ENCODE results near the gene SLC25A51.

SLC25A51 gene

GRCh38 chr9:37936965-37937364, 33.0 kb upstream of the SLC25A51 start:
- TF ChIP-seq CTCF (IDR thresholded peaks at IDR 0.05; ENCODE audit: low read depth, low read length): no peak
- no peak overlapping the region for H3K4me3 ChIP-seq (ENCODE audit: low read depth, low read length)

DNA sequence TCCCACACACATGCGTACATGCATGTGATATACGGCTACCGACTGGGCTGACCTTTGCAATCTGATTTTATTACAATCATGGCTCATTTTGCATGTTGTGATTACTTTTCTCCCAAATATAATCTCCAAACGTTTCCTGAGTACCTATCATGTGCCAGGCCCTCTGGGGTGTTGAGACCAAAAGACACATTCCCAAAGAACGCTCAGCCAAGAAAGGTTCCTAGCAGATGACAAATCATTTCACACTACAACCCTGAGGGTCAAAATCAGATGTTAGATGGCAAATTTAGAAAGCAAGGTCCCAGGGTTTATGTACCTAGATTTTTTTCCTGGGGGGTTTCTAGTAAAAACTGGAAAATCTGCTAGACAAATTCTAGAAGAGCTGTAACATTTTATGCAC, 32.4 kb upstream of the SLC25A51 start:
- no peak for TF ChIP-seq CTCF (IDR thresholded peaks at IDR 0.05; ENCODE audit: low read depth, low read length)
- H3K4me3 ChIP-seq (ENCODE audit: low read depth, low read length): no peak overlapping the region

DNA sequence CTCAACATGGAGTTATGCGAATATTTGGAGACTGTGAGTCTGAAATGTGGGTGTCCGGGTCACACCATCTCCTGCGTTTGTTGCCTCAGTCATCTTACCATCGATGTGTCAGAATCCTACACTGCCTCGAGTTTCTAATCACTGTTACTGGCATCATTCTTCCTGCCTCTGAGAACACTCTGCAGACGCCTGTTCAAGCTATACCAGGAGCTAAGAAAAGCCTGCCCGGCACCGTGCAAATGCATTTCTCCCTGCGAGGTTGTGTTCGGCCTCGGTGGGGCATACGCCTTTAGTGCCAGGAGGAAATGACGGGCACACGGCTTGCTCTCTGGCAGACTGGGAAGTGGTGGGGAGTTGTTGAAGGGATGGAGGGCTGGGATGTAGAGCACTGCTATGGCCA, 31.2 kb upstream of the SLC25A51 start:
- no peak for TF ChIP-seq CTCF (IDR thresholded peaks at IDR 0.05; ENCODE audit: low read depth, low read length)
- no peak overlapping the region for H3K4me3 ChIP-seq (ENCODE audit: low read depth, low read length)

- TF ChIP-seq CTCF (IDR thresholded peaks at IDR 0.05; ENCODE audit: low read depth, low read length): no peak
- no peak overlapping the region for H3K4me3 ChIP-seq (ENCODE audit: low read depth, low read length)
Measured at GRCh38 chr9:37931592-37931991, 27.7 kb upstream of the SLC25A51 start.

- no peak overlapping the region for H3K4me3 ChIP-seq (ENCODE audit: low read depth, low read length)
- TF ChIP-seq CTCF (IDR thresholded peaks at IDR 0.05; ENCODE audit: low read depth, low read length): no peak
Measured at GRCh38 chr9:37929441-37929895, 25.5 kb upstream of the SLC25A51 start.

DNA sequence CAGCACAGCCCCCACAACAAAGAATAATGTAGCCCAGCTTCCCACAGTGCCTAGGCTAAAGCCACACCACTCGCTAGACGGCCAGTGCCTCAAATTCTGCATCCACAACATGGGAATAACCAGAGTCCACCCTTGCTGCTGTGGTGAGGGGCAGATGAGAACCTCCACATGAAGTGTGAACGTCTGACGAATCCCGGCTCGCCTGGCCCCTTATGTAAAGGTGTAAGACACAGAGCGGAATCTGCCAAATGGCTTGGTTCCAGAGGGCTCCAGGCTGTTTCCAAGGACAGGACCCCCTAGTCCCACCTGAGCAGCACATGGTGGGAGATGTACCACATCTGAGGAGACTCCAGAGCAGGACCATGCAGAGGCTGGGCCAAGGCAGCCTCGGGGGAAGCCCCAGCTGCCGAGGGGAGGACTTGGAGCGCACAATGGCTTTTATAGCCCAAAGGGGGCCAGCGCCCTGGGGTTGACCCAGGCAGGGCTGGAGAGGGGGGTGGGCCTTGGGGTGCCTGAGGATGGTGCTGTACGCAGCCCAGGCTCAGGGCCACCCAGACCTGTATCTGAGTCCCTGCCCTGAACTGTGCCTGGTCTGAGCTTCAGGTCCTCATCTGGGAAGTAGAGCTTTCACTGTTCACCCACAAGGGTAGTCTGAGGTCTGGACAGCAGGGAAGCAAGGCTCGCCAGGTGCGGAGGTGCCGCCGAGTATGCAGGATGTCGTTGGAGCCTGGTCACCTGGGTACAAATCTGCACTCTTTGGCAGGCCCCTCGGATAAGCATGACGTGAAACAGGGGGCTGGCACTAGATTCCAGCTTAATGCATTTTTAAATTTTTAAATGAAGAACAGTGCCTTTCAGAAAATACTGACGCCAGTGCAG, 24.9 kb upstream of the SLC25A51 start:
- TF ChIP-seq CTCF (IDR thresholded peaks at IDR 0.05; ENCODE audit: low read depth, low read length): no peak
- H3K4me3 ChIP-seq (ENCODE audit: low read depth, low read length): no peak overlapping the region
